T follicular helper cell (primary cell): ENCODE measurements around the gene GRIP1.

ENCODE experiments used
- DNase-seq: peaks from one replicate; pipeline ENCODE4 v3.0.0-alpha.2; 2020; ENCODE audit warnings: low read depth
- total RNA-seq, 2 experiments: gene quantifications; one replicate each; lab custom pipeline; 2026; lab: John Stamatoyannopoulos, UW

GRIP1 gene, protein sequence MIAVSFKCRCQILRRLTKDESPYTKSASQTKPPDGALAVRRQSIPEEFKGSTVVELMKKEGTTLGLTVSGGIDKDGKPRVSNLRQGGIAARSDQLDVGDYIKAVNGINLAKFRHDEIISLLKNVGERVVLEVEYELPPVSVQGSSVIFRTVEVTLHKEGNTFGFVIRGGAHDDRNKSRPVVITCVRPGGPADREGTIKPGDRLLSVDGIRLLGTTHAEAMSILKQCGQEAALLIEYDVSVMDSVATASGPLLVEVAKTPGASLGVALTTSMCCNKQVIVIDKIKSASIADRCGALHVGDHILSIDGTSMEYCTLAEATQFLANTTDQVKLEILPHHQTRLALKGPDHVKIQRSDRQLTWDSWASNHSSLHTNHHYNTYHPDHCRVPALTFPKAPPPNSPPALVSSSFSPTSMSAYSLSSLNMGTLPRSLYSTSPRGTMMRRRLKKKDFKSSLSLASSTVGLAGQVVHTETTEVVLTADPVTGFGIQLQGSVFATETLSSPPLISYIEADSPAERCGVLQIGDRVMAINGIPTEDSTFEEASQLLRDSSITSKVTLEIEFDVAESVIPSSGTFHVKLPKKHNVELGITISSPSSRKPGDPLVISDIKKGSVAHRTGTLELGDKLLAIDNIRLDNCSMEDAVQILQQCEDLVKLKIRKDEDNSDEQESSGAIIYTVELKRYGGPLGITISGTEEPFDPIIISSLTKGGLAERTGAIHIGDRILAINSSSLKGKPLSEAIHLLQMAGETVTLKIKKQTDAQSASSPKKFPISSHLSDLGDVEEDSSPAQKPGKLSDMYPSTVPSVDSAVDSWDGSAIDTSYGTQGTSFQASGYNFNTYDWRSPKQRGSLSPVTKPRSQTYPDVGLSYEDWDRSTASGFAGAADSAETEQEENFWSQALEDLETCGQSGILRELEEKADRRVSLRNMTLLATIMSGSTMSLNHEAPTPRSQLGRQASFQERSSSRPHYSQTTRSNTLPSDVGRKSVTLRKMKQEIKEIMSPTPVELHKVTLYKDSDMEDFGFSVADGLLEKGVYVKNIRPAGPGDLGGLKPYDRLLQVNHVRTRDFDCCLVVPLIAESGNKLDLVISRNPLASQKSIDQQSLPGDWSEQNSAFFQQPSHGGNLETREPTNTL
- total RNA-seq, result 2.8 to 3.0 reads per million in 2 experiments

DNA sequence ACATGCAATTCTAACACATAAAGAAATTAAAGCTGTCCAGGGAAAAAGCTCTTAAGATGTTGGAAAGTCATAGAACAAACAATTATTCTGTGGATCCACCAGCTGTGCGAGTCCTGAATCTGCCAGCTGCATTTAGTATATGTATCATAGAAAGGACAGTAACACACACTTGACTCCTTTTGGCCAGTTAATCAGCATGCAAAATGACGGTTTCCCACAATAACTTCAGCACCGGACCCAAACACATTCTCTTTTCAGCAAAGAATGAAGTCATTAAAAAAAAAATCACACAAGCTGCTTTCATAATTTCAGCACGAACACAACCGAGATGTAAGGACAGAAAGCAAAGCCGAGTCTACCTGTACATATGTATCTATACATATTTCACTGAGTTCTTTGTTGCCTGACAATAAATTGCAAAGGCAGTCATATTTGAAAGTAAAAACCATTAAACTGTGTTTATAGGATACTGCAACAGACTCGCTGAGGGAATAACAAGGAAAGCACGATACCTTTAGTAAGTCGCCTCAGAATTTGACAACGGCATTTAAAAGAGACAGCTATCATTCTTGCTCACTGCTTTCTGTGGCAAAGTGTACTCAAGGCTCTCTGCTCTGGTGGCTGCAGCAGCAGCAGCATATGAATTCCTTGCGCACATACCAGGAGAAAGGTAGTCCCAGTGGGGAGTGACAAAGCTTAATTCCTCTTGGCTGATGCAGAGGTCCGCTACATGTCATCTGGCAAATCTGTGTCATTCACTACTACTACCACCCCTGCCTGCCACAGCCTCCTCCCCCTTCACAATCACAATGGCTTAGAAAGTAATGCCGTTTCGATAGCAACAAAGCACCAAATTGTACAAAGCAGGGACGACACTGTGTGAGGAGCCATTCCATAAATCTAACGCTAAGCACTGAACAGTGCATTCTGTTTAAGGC, at the start of gene GRIP1:
TSS of gene GRIP1 (minus strand) at position 739 of the 938 bp plus-strand sequence. CDS start at position 567, 172 bp downstream.
- no peak for DNase-seq

DNA sequence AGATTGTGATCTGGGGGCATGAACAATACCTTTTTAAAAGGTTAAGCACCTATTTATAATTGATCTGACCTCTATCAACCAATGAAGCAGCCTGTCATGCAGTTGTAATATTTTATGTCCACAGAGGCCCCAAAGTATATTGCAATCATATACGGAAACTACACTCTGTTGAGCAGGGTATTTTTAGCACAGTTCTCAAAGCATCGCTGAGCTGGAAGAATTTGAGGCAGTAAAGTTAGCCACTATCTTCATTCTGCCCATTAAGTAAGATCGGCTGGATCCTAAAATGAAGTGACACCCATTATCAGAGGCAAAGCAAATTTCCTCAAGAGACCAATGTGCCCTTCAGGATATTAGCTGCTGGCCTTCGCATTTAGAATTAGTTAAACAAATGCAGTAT, 47.7 kb upstream of the GRIP1 start:
- DNase-seq, result no peak

DNA sequence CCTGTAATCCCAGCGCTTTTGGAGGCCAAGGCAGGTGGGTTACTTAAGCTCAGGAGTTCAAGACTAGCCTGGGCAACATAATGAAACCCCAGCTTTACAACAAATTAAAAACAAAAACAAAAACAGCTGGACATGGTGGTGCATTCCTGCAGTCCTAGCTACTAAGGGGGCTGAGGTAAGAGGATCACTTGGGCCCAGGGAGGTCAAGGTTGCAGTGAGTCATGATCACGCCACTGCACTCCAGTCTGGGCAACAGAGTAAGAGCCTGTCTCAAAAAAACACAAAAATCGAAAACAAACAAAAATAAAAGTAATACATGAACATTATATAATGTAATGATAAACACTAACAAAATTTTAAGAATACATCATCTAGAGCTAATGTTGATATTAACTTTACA, 46.2 kb upstream of the GRIP1 start:
- no peak for DNase-seq

DNA sequence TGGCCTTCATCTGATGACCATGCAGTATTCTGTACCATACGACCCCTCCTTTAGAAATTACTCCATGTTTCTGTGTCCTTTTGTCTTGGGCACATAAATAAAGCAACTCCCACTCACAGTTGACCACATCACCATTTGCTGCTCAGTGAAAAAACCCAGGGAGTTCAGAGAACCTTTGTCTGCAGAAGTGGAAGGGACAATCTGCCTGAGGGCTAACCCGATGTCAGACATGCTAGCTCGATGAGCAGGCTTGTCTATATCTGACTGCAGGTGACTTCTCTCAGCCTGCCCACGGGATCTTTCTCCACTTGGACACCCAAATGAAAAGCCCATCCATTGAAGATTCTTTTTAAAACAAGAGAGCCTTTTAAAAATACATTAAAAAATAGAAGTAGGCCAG, 45.7 kb upstream of the GRIP1 start:
- DNase-seq, result no peak

DNA sequence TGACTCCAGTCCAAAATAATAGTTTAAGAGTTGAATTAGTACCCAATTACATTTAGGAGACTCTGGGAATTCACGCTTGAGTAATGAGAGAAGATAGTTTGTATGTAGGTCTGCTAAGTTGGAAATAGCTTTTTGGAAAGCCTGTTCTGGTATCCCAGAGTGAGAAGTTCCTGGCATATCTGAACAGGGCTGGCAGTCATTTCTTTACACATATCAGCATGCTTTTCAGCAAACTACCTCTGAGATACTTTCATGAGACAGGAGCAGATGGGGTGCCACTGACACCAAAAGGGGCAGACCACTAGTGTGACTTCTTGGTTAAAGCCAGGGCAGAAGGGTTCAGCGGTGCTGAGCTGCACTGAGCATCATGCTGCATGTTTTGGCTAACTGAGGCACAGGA, 45.1 kb upstream of the GRIP1 start:
- no peak for DNase-seq

DNA sequence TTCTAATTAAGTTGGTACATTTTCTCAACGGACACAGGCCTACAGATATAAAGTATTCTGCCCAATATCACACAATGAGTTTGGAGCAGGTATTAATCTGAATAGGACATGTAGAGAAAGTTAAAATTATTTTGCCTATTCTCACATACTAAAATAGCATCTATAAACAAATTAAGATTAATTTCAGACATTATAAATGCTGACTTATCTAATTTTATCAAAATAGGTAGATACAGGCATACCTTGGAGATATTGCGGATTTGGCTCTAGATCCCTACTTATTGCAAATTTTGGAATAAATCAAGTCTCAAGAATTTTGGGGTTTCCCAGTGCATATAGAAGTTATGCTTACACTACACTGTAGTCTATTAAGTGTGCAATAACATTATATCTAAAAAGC, 41.0 kb upstream of the GRIP1 start:
- no peak for DNase-seq

DNA sequence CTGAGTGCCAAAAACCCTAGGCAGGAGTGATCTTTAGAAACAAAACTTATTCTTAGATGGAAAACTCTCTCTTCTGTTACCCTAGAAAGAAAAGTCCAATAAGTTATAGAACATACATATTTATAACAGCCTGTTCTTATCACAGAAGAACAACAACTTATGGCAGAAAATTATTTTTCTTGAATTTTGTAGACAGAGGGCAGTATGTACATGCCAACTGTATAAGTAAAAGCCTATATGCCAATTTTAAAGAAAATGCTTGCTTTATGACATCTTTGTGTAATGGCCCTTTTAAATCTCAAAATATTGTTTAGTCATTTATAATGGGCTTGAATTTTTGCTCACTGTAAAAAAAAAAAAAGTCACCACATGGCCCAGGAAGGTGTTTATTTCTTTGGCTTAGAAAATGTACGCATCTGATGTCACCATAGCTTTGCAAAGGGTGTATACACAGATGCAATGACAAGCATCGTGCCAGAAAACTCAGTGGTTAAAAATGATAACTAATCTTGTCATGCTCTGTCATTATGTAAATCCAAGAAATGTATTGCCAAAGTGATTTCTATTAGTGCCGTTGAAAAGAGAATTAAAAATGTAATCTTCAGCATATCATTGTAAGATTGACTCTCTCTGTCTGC, 38.3 kb upstream of the GRIP1 start:
- no peak for DNase-seq

DNA sequence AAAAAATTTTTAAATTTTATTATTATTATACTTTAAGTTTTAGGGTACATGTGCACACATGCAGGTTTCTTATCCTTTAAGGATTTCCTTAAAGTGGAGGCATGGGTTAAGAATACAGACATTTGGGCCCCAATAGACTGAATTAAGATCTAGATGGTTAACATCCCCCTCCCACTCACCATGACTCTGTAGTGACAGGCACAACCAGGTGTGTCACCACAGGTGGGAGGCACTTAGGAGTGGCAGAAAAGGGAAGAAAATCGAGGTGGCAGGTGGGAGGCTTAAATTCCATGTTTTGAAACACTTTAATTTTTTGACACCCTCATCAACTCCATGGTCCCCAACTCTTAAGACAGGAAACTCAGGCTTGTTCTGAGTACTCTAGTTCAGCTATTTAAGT, 37.6 kb upstream of the GRIP1 start:
- DNase-seq, result no peak

DNA sequence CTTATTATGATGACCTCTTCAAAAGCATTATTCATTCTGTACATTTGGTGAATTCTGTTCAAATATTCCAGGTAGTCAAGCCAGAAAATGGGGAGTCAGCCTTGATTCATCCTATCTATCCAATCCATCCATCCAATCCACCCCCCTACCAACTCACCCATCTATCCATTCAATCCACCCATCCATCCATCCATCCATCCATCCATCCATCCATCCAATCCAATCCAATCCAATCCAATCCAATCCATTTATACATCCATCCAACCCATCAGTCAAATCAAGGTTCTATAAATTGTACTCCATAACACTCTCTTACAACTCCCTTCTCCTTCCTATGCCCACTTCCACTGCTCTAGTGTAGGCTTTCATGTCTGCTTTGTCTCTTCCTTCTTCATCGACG, 35.8 kb upstream of the GRIP1 start:
- no peak for DNase-seq

DNA sequence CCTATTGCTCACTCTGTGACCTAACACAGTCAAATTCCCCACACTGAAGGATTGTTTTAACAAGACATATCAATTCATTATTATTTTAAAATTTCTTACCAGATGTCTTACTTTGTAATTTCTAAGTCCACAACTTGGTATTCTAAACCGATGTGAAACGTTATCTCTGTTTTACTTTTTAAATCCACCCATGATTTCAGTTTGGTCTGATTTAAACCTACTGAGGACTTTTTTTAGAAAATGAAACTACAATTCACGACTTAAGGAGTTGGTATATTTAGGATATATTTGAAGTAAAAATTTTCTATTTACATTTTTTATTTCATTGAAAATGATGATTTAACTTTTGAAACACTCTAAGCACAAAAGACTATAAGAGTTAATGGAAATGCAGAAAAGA, 35.1 kb upstream of the GRIP1 start:
- no peak for DNase-seq

DNA sequence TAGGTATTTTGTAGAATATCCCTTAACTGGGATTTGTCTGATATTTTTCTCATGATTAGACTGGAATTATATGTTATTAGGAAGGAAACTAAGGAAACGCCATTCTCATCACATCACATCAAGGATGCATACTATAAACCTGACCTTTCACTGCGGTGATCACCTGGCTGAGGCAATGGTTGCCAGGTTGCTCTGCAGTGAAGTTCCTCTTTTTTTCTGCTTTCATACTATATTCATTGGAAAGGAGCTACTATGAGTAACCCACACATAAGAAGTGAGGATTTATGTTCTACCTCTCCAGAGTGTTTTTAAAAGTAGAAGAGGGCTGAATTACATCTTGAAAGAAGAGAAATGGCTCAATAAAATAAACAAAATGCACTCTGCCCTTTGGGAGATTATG, 31.0 kb upstream of the GRIP1 start:
- DNase-seq, result no peak

DNA sequence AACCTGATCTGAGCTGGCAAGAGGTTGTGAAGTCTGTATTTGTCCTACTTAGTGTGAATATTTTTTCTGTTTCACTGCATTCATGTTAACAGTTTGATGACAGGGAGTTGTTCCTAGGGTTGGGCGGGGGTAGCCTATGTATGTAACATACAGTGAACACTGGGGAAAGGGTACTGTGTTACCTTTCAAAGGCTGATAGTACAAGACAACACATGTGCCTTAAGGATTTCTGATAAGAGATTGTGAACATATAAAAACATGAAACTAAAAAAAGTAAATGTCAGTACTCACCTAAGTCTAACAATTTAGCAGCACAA, 30.5 kb upstream of the GRIP1 start:
- no peak for DNase-seq

DNA sequence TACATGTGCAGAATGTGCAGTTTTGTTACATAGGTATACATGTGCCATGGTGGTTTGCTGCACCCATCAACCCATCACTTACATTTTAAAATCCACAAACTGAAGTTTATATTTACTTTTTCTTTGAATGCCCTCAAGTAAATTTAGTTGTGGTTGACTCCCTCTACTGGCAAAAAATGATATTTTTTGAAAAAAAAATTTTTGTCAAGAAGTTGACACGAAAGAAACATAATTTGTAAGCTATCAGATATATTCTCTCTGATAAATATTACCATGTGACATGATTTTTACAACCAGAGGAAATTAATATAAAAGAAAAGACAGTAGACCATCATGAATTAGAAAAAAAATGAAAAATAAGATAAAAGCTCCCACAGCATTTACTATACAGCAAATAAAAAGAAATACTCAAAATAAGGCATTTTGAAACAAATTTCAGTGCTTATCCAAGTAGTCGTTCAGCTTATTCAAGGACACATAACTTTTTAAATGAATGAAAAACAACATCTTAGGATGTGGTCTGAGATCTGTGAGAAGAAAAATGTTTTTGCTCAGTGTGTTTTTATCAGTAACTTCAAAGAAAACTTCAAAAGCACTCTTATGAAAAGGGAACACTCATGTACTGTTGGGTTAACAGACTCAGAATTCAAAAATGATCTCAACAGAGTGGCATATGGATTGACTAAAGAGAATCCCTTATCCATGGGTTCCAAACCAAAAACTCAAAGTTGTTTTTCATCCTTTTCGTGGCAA, 30.0 kb upstream of the GRIP1 start:
- DNase-seq, result no peak

DNA sequence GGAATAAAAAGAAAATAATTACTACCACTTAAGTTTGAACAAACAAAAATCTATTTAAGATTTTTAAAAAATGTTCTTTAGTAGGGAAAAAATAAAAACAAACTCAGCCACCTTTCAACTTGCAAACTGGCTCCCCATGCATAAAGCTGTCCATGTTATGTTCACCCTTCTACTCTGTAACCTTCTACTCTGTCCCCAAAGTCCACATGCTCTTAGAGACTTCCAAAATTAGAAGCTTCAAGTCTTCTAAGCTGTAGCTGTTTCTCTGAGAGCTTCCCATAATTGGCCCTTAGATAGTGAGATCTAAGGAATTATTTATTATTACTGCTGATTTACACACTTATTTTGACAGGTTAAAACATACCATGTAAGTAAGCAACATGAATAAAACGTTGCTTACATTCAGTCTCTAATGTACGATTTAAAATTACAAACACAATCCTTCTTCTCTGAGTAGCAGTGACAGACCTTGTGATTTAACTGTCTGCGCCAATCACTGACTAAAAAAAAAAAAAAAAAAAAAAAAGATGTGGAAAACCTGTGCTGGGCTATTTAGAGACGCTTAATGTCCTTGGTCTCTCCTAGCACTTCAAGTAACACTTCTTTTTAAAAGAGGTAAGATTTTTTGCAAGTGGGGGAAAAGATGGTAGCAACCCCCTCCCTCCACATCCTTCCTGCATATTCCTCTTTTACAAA, 28.3 kb upstream of the GRIP1 start:
- no peak for DNase-seq

DNA sequence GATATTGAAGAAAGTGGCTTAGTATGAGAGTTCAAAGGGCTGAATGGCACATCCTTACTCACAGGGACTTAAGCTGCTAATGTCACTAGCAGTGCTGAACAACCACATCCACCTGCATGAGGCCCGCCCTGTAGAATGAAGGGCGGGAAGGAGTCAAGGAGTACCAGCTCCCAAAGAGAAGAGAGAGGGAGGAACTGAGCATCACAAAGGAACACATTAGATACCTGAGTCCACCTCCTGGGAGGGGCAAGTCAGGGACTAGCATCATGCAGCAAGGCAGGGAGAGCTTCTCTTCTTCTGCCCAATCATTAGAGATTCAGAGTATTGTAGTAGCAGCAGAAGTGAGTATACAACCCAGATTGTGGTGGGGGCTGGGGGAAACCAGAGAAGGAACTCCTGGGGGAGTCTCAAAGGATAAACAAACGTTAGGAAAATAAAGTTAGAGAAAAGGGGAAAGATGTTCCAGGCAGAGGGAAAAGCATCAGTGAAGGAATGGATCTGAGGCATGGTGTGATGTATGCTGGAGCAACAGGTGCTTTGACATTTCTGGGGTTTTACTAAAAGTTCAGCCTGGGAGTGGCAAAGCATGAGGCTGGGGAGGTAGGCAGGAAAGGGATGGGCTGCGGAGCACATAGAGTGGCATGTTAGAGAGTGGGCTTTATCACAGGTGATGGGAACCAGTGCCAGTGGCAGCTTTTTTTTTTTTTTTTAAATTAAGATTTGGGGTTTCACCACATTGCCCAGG, 21.0 kb upstream of the GRIP1 start:
- no peak for DNase-seq

DNA sequence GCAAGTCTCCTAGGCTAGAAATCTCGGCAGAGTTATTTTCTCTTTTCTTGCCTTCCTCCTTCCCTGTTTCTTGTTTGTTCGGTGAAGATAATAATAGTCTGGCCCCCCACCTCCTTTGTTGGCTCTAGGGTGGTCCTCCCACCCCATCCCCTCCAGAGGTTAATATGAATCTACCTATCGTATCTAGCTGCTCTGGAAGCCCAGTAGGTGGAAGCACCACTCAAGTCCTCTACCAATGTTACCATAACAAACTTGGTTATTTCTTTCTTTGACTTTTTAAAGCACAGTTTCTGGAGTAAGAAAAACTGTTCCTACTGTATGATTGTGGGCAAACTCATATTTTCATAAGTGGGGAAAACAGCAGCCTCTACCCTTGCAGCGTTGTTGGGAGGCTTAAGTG, 19.7 kb upstream of the GRIP1 start:
- DNase-seq, result no peak

DNA sequence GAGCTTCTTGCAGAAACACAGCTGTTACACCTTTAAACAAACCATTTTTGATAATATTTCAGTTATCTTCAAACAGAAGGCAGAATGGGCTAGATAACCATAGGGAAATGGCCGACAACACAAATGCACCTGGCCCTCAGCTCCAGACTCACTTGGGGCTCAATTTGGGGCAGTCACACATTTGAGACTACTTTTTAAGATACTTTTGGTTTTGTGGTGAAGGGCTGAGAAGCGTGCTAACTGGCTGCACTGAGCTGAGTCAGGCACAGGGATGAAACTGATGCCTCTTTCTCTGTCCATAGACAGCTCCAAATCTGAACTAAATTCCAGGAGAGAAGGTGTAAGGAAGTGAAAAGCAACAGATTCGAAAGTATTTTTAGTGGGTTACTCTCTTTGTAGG, 18.5 kb upstream of the GRIP1 start:
- DNase-seq, result no peak

DNA sequence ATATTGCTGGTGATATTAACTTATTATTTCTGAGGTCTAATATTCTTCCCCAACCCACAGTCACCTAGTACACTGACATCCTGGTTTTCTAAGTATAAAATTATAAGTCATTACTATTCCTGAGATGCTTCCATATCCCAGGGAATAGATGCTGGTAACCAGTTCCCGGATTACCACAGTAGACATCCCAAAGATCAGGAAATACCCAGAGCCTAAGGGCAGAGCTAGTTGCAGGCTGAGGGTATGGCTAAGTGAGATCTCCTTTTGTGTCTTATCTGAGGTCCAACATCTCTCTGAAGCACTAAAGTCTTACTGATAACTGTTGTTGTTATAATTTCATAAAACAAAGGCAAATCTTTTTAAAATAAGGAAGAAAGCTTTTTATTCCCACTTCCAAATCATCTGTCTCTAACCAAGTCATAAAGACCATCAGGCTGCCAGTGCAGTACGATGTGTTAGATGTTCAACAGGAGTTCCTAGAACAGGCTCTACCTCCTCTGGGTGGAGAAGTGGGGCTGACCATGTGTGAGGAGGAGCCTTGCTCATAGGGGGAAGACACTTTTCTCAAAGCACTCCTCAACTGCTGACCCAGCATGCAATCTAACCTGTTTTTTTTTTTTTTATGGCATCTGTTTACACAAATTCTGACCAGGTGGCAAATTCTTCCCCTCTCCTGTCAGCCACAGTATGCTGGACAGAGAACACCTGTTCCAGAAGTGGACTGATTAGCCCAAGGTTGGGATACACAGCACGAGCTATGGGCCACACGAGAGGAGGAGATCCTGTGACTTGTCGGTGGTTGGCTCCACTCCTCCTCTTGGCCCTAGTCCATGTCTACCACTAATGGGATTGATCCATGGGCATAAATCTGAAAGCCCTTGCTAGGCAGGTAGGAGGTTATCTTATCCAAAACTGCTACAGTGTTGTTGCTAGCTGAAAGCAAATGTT, 16.1 kb upstream of the GRIP1 start:
- no peak for DNase-seq
